Large intestine (tissue), 3 donors: ENCODE results near the gene SIRPA. TPM values are rescaled to one million over a fixed set of nuclear protein-coding genes. Genes with fewer than 3 reads are reported as not detected.
A peak's percentile ranks its signal among the peaks of the same experiment; 100 is the strongest.

Experiments used
- DNase-seq, 2 donors: peaks; one replicate each; pipeline versions ENCODE4 v3.0.0 to v3.0.0-alpha.2; 2013
- H3K27ac ChIP-seq: one replicate; pipeline ENCODE4 v1.5.1; 2013; ENCODE audit warnings: low read length
- H3K27me3 ChIP-seq: 2 replicates; pipeline ENCODE4 v1.6.1; 2013; ENCODE audit warnings: low read length; ENCODE audit not compliant: control insufficient read depth, insufficient read depth
- H3K36me3 ChIP-seq: 2 replicates; pipeline ENCODE4 v1.6.1; 2013; ENCODE audit warnings: low read length; ENCODE audit not compliant: control insufficient read depth, insufficient read depth
- H3K4me1 ChIP-seq: one replicate; pipeline ENCODE4 v1.6.1; 2013; ENCODE audit warnings: low read length; ENCODE audit not compliant: control insufficient read depth, insufficient read depth
- H3K4me3 ChIP-seq: one replicate; pipeline ENCODE4 v1.5.1; 2013; ENCODE audit warnings: low read length
- H3K9me3 ChIP-seq: one replicate; pipeline ENCODE4 v1.6.1; 2013; ENCODE audit warnings: mild to moderate bottlenecking, low read depth, low read length, moderate library complexity; ENCODE audit not compliant: control insufficient read depth
- WGBS: methylation state at CpG from one replicate; pipeline ENCODE4 v1.1.5; 2013; ENCODE audit warnings: low lambda C conversion rate; ENCODE audit not compliant: insufficient coverage; 5-methylcytosine and 5-hydroxymethylcytosine counted together
- polyA plus RNA-seq: library from polyadenylated mRNA; unstranded; fragments of 120-200 nt; gene quantifications from one replicate; pipeline ENCODE4 v1.2.1, GENCODE V29; 2013

The SIRPA gene
- polyA plus RNA-seq, 1 donor = 29.1 TPM

- Histone ChIP-seq H3K9me3 (no peaks in the 10 kb centered on the region), H3K4me3 (no peak overlapping the region), H3K36me3 (no peaks in the 10 kb centered on the region), H3K27ac (no peak overlapping the region), H3K27me3 (no peaks in the 10 kb centered on the region), H3K4me1 (peaks cover 4% of the 10 kb centered on the region)
- WGBS = no CpG with 5 or more reads among the region's 9 CpGs
- no peak for DNase-seq
These were observed 9.1 kb upstream of the SIRPA start for GRCh38 chr20:1885940-1886693.

- no peaks in the 10 kb centered on the region for H3K27me3 ChIP-seq
- whole genome bisulfite sequencing = no CpG with 5 or more reads among the region's 5 CpGs
- DNase-seq = no peak
- H3K36me3 ChIP-seq = no peaks in the 10 kb centered on the region
- H3K4me3 ChIP-seq = no peak overlapping the region
- H3K4me1 ChIP-seq = peaks cover 4% of the 10 kb centered on the region
- H3K27ac ChIP-seq = no peak overlapping the region
- H3K9me3 ChIP-seq = no peaks in the 10 kb centered on the region
These were observed 7.9 kb upstream of the SIRPA start for GRCh38 chr20:1887321-1887720.

- Histone ChIP-seq H3K9me3 (no peaks in the 10 kb centered on the region), H3K27me3 (no peaks in the 10 kb centered on the region), H3K27ac (no peak overlapping the region), H3K4me3 (no peak overlapping the region), H3K4me1 (peaks cover 6% of the 10 kb centered on the region), H3K36me3 (no peaks in the 10 kb centered on the region)
- 83% methylated on average over 1 of the region's 2 CpGs for WGBS
- no peak for DNase-seq
These were observed 7.5 kb upstream of the SIRPA start for GRCh38 chr20:1887756-1888155.

GRCh38 chr20:1888796-1889463 is 6.3 kb upstream of the SIRPA start:
- no CpG with 5 or more reads among the region's 7 CpGs for WGBS
- H3K4me3 ChIP-seq = no peak overlapping the region
- no peaks in the 10 kb centered on the region for H3K9me3 ChIP-seq
- H3K36me3 ChIP-seq = no peaks in the 10 kb centered on the region
- no peaks in the 10 kb centered on the region for H3K27me3 ChIP-seq
- H3K27ac ChIP-seq = no peak overlapping the region
- peaks cover 15% of the 10 kb centered on the region for H3K4me1 ChIP-seq
- DNase-seq = no peak

- peaks cover 18% of the 10 kb centered on the region for H3K4me1 ChIP-seq
- no peaks in the 10 kb centered on the region for H3K36me3 ChIP-seq
- no peaks in the 10 kb centered on the region for H3K9me3 ChIP-seq
- DNase-seq = no peak
- H3K27me3 ChIP-seq = no peaks in the 10 kb centered on the region
- H3K27ac ChIP-seq = no peak overlapping the region
- no CpG with 5 or more reads among the region's 14 CpGs for WGBS
- no peak overlapping the region for H3K4me3 ChIP-seq
These were observed 4.5 kb upstream of the SIRPA start for GRCh38 chr20:1890469-1891262.

GRCh38 chr20:1891263-1892118 is 3.7 kb upstream of the SIRPA start:
- H3K4me1 ChIP-seq = peaks cover 26% of the 10 kb centered on the region
- H3K4me3 ChIP-seq = no peak overlapping the region
- no peaks in the 10 kb centered on the region for H3K27me3 ChIP-seq
- 53% methylated on average over 4 of the region's 17 CpGs for WGBS
- no peaks in the 10 kb centered on the region for H3K36me3 ChIP-seq
- no peaks in the 10 kb centered on the region for H3K9me3 ChIP-seq
- H3K27ac ChIP-seq = no peak overlapping the region
- DNase-seq = no peak

- no peak for DNase-seq
- H3K27ac ChIP-seq = no peak overlapping the region
These were observed 3.2 kb upstream of the SIRPA start for GRCh38 chr20:1892119-1892385.

GRCh38 chr20:1893721-1894470 is 1.3 kb upstream of the SIRPA start:
- WGBS = 32% methylated on average over 5 of the region's 54 CpGs
- Histone ChIP-seq H3K36me3 (no peaks in the 10 kb centered on the region), H3K9me3 (no peaks in the 10 kb centered on the region), H3K4me3 (peak overlapping the region; percentile 51), H3K27me3 (no peaks in the 10 kb centered on the region), H3K27ac (peak overlapping the region; percentile 48), H3K4me1 (peaks cover 37% of the 10 kb centered on the region)
- DNase-seq = no peak

More at GRCh38 chr20:1892119-1892385, 3.2 kb upstream of the SIRPA start:
- Histone ChIP-seq H3K36me3 (no peaks in the 10 kb centered on the region), H3K4me3 (no peak overlapping the region), H3K9me3 (no peaks in the 10 kb centered on the region), H3K27me3 (no peaks in the 10 kb centered on the region), H3K4me1 (peaks cover 26% of the 10 kb centered on the region)
- WGBS = no CpG with 5 or more reads among the region's 1 CpG

GRCh38 chr20:1894471-1894950 is 696 bp upstream of the SIRPA start:
- no CpG with 5 or more reads among the region's 70 CpGs for WGBS
- Histone ChIP-seq H3K4me1 (peaks cover 37% of the 10 kb centered on the region), H3K27me3 (no peaks in the 10 kb centered on the region)

More at GRCh38 chr20:1894471-1894950, 696 bp upstream of the SIRPA start:
- Histone ChIP-seq H3K4me3 (peak overlapping the region; percentile 74), H3K27ac (peak overlapping the region; percentile 48), H3K9me3 (no peaks in the 10 kb centered on the region), H3K36me3 (no peaks in the 10 kb centered on the region)
- peak; percentile 52 to 84 for DNase-seq
